ENCODE results near the gene MMP2. TPM values are rescaled to one million over a fixed set of nuclear protein-coding genes. Genes with fewer than 3 reads are reported as not detected.

MMP2 gene
- total RNA-seq, 1 donor, result 448 TPM

DNA sequence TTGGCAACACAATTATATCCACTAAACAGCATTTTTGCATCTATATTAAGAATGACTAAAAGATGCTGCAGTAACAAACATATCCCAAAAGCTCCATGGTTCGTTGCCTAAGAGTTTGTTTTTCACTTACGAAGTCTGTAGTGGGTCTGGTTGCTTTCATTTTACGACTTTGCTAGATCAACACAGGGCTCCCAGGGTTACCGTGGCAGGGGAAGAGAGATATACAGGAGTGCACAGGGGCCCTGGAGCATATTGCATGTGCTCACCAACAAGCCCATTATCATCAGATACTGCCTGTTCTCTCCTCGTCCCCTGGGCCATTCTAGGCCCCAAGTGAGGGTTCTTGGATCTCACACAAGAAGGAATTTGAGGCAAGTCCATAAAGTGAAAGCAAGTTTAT lies 3.1 kb upstream of the MMP2 start:
- DNase-seq (ENCODE audit: low read depth), result peak; percentile 86

GRCh38 chr16:55476625-55477533 lies 2.1 kb upstream of the MMP2 start:
- no peak for DNase-seq (ENCODE audit: low read depth)
- no peak for TF ChIP-seq CTCF (IDR thresholded peaks at IDR 0.05; ENCODE audit: insufficient read depth, low read depth, low read length)

More for the DNA sequence above, 3.1 kb upstream of the MMP2 start:
- peak overlapping the region; percentile 5 for H3K4me3 ChIP-seq (ENCODE audit: low read depth, low read length)
- TF ChIP-seq CTCF (IDR thresholded peaks at IDR 0.05; ENCODE audit: insufficient read depth, low read depth, low read length), result no peak

DNA sequence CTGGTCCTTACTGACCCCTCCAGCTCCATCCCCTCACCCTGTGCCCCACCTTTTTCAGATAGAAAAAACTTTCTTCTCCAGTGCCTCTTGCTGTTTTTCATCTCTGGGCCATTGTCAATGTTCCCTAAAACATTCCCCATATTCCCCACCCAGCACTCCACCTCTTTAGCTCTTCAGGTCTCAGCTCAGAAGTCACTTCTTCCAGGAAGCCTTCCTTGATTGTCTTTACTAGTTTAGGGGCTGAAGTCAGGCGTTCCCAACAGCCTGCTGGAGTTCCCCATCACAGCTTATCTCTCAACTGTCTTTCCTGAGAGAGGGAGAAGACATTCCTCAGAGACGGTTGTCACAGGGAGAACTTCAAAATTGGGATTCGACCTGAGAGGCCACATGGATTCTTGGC lies 1.3 kb upstream of the MMP2 start:
- H3K4me3 ChIP-seq (ENCODE audit: low read depth, low read length), result no peak overlapping the region
- no peak for TF ChIP-seq CTCF (IDR thresholded peaks at IDR 0.05; ENCODE audit: insufficient read depth, low read depth, low read length)
- DNase-seq (ENCODE audit: low read depth), result no peak

More at GRCh38 chr16:55476625-55477533, 2.1 kb upstream of the MMP2 start:
- H3K4me3 ChIP-seq (ENCODE audit: low read depth, low read length), result no peak overlapping the region

DNA sequence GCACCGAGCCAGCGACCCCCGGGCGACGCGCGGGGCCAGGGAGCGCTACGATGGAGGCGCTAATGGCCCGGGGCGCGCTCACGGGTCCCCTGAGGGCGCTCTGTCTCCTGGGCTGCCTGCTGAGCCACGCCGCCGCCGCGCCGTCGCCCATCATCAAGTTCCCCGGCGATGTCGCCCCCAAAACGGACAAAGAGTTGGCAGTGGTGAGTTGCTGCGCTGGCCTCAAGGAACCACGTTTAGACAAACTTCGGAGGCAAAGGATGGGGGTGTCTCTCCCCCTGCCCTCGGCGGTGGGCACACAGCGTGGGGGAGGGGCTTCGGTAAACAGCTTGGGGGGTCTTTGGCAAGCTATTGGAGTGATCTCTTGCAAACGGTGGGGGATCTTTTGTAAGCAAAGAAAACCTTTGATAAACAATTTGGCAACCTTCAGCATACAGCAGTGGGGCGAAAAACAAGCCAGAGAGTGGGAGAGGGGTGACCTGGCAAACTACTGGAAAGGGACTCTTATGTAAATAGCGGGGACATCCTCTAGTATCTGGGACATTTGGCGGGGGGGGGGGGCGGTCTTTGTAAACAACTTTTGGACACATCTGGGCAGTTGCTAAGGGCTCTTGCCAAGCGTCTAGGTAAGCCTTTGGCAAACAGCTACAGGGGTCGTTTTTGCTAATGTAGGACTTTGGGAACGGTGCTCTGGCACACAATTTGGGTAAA lies 587 bp downstream of the MMP2 start:
- TF ChIP-seq CTCF (IDR thresholded peaks at IDR 0.05; ENCODE audit: insufficient read depth, low read depth, low read length), result no peak
- peak; percentile 36 for DNase-seq (ENCODE audit: low read depth)
- H3K4me3 ChIP-seq (ENCODE audit: low read depth, low read length), result peak overlapping the region; percentile 89

DNA sequence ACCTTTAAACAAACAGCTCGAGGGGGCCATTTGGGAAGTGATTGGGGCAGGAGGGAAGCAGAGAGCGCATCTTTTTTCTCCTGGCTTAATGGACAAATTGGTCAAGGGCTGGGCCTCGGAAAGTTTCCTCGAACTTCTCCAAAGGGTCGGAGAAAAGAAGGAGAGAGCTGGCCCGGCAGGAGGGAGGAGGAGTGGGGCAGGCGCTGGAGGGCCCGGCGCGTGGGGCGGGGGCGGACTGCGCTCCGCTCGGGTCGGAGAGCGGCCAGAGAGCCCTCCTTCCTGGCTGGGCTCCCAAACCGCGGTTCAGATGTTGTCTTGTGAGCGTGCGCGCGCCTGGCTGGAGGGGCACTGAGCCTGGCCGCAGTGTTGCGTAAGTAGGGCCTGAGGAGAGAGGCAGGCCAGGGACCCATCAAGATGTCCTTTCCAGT lies 1.2 kb downstream of the MMP2 start:
- H3K4me3 ChIP-seq (ENCODE audit: low read depth, low read length), result peak overlapping the region; percentile 89
- DNase-seq (ENCODE audit: low read depth), result peak; percentile 97
- TF ChIP-seq CTCF (IDR thresholded peaks at IDR 0.05; ENCODE audit: insufficient read depth, low read depth, low read length), result no peak

DNA sequence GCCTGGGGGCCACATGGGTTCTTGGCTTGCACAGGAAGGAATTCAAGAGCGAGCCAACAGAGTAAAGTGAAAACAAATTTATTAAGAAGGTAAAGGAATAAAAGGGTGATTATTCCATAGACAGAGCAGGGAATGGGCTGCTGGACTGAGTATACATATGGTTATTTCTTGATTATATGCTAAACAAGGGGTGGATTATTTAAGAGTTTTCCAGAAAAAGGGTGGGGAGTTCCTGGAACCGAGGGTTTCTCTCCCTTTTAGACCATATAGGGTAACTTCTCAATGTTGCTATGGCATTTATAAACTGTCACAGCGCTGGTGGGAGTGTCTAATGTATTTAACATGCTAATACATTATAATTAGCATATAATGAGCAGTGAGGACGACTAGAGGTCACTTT lies 2.0 kb downstream of the MMP2 start:
- no peak for TF ChIP-seq CTCF (IDR thresholded peaks at IDR 0.05; ENCODE audit: insufficient read depth, low read depth, low read length)
- no peak for DNase-seq (ENCODE audit: low read depth)

More for the DNA sequence above, 2.0 kb downstream of the MMP2 start:
- peak overlapping the region; percentile 89 for H3K4me3 ChIP-seq (ENCODE audit: low read depth, low read length)

Measured in fibroblast of villous mesenchyme (primary cell).